KMS-11 (cell line): ENCODE results near the gene KRTAP2-4.
"Not testable (repeated sequence)": the region's sequence is repeated elsewhere in the genome, so short reads cannot be mapped to it uniquely, and the experiment has no call there.

Experiments
- H2AFZ ChIP-seq: fragments of 200-600 bp; sonication (generic); 2 replicates; pipeline ENCODE4 v1.6.1; 2016; ENCODE audit warnings: antibody characterized with exemption, mixed run types, low read depth
- H3K27ac ChIP-seq: fragments of 200-600 bp; sonication (generic); 2 replicates; pipeline ENCODE4 v1.6.1; 2016; ENCODE audit warnings: mild to moderate bottlenecking, mixed run types
- H3K27me3 ChIP-seq: fragments of 200-600 bp; sonication (generic); 2 replicates; pipeline ENCODE4 v1.6.1; 2017; ENCODE audit warnings: mild to moderate bottlenecking, low read depth, mixed run types, moderate library complexity; ENCODE audit not compliant: insufficient read depth
- H3K36me3 ChIP-seq: fragments of 200-600 bp; sonication (generic); 2 replicates; pipeline ENCODE4 v1.6.1; 2017; ENCODE audit warnings: mild to moderate bottlenecking, mixed run types; ENCODE audit not compliant: insufficient read depth
- H3K4me1 ChIP-seq: fragments of 200-600 bp; sonication (generic); 2 replicates; pipeline ENCODE4 v1.6.1; 2016; ENCODE audit warnings: mild to moderate bottlenecking, low read depth, mixed run types; ENCODE audit not compliant: poor library complexity, severe bottlenecking
- H3K4me2 ChIP-seq: fragments of 200-600 bp; sonication (generic); 2 replicates; pipeline ENCODE4 v1.7.0; 2016; ENCODE audit warnings: mild to moderate bottlenecking, mixed run types
- H3K4me3 ChIP-seq: fragments of 200-600 bp; sonication (generic); IDR thresholded peaks from 2 replicates; pipeline ENCODE4 v1.6.1; 2017; ENCODE audit warnings: low read depth, low read length, mixed read lengths; ENCODE audit not compliant: insufficient read depth
- H3K79me2 ChIP-seq: fragments of 200-600 bp; sonication (generic); 2 replicates; pipeline ENCODE4 v1.6.1; 2016; ENCODE audit warnings: low read depth, mixed run types; ENCODE audit not compliant: insufficient read depth
- H3K9ac ChIP-seq: fragments of 200-600 bp; sonication (generic); 2 replicates; pipeline ENCODE4 v1.6.1; 2016; ENCODE audit warnings: mild to moderate bottlenecking, mixed run types
- H4K20me1 ChIP-seq: fragments of 200-600 bp; sonication (generic); 2 replicates; pipeline ENCODE4 v1.6.1; 2016; ENCODE audit warnings: mild to moderate bottlenecking, mixed run types; ENCODE audit not compliant: insufficient read depth
- CTCF ChIP-seq: fragments of 200-600 bp; sonication (generic); conservative IDR thresholded peaks from 2 replicates; pipeline ENCODE4 v1.6.1; 2017; ENCODE audit warnings: low read depth, mild to moderate bottlenecking, antibody characterized with exemption, low read length, moderate library complexity, mixed read lengths

KRTAP2-4 gene

DNA sequence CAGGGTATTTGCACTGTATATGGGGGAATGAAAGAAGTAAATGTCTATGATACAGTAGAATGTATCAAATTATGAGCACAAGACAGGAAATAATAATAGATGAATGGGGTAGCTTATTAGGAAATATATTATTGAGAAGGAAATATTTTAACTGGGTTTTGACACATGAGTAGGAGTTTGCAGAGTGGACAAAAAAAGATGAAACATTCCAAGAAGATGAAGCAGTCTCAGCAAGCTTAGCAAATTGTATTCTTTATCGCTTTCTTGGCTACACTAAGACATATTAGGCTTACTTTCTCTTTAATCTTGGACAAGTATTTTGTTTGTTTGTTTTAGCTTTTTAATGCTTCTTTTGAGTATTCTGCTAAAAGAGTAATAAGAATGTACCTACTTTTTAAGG is 38.2 kb upstream of the KRTAP2-4 start:
- H3K79me2 ChIP-seq: no peaks in the 10 kb centered on the region
- no peaks in the 10 kb centered on the region for H3K36me3 ChIP-seq
- no peak overlapping the region for H3K4me2 ChIP-seq
- peaks cover 11% of the 10 kb centered on the region for H3K4me1 ChIP-seq
- no peak overlapping the region for H2AFZ ChIP-seq
- H4K20me1 ChIP-seq: no peaks in the 10 kb centered on the region
- no peak overlapping the region for H3K27ac ChIP-seq
- no peak overlapping the region for H3K9ac ChIP-seq
- H3K27me3 ChIP-seq: no peaks in the 10 kb centered on the region
- TF ChIP-seq CTCF: no peak
- H3K4me3 ChIP-seq: no peak overlapping the region

GRCh38 chr17:41101586-41102259 is 36.0 kb upstream of the KRTAP2-4 start, which contains the start of gene KRTAP4-16:
KRTAP4-16 (minus strand) TSS chr17:41102209; CDS start chr17:41102209, 0 bp downstream.
- H2AFZ ChIP-seq: no peak within 1 kb of the TSS
- H3K4me1 ChIP-seq: no peaks in the 10 kb centered on the region
- H4K20me1 ChIP-seq: no peaks in the 10 kb centered on the region
- H3K4me2 ChIP-seq: no peak within 1 kb of the TSS
- TF ChIP-seq CTCF: no peak
- H3K79me2 ChIP-seq: no peaks in the 10 kb centered on the region
- no peaks in the 10 kb centered on the region for H3K27me3 ChIP-seq
- no peak within 1 kb of the TSS for H3K9ac ChIP-seq
- H3K27ac ChIP-seq: no peak within 1 kb of the TSS
- no peaks in the 10 kb centered on the region for H3K36me3 ChIP-seq
- no peak within 1 kb of the TSS for H3K4me3 ChIP-seq

GRCh38 chr17:41099682-41100480 is 34.2 kb upstream of the KRTAP2-4 start:
- H4K20me1 ChIP-seq, H3K4me3 ChIP-seq, H3K4me1 ChIP-seq, H3K27ac ChIP-seq, H3K4me2 ChIP-seq, H3K27me3 ChIP-seq, H2AFZ ChIP-seq, H3K9ac ChIP-seq, H3K36me3 ChIP-seq, H3K79me2 ChIP-seq: not testable (repeated sequence)

DNA sequence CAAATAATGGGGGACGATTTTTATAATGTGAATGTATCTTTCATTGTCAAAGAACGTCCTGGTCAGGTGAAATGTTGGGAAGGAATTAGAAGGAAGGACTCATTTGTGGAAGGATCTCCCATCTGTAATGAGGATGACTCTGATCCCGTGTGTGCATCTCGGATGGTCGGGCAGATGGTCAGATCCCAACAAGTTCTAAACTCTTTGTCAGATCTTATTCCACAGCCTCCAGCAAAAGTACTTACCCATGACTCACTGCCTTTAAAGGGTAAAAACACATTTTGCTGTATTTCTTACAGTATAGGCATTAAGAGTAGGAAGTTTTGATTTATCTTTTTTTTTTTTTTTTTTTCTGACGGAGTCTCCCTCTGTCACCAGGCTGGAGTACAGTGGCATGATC is 32.8 kb upstream of the KRTAP2-4 start:
- H4K20me1 ChIP-seq: no peaks in the 10 kb centered on the region
- no peaks in the 10 kb centered on the region for H3K27me3 ChIP-seq
- H3K9ac ChIP-seq: no peak overlapping the region
- H3K79me2 ChIP-seq: no peaks in the 10 kb centered on the region
- H3K36me3 ChIP-seq: no peaks in the 10 kb centered on the region
- H3K4me1 ChIP-seq: no peaks in the 10 kb centered on the region
- no peak for TF ChIP-seq CTCF
- no peak overlapping the region for H3K27ac ChIP-seq
- no peak overlapping the region for H3K4me2 ChIP-seq
- no peak overlapping the region for H2AFZ ChIP-seq
- no peak overlapping the region for H3K4me3 ChIP-seq

GRCh38 chr17:41098042-41098441 is 32.4 kb upstream of the KRTAP2-4 start, which contains the start of gene KRTAP4-8:
KRTAP4-8 (minus strand) TSS chr17:41098142; CDS start chr17:41098084, 58 bp downstream.
- no peak for TF ChIP-seq CTCF
- Histone ChIP-seq H3K4me1 (no peaks in the 10 kb centered on the region), H3K4me3 (no peak within 1 kb of the TSS), H2AFZ (no peak within 1 kb of the TSS), H3K27ac (no peak within 1 kb of the TSS), H3K36me3 (no peaks in the 10 kb centered on the region), H3K79me2 (no peaks in the 10 kb centered on the region), H3K9ac (no peak within 1 kb of the TSS), H3K27me3 (no peaks in the 10 kb centered on the region), H3K4me2 (no peak within 1 kb of the TSS), H4K20me1 (no peaks in the 10 kb centered on the region)
